ENCODE data around the gene NUPR1.
"Not testable (repeated sequence)": the region's sequence is repeated elsewhere in the genome, so short reads cannot be mapped to it uniquely, and the experiment has no call there.

The NUPR1 gene, protein sequence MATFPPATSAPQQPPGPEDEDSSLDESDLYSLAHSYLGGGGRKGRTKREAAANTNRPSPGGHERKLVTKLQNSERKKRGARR

DNA sequence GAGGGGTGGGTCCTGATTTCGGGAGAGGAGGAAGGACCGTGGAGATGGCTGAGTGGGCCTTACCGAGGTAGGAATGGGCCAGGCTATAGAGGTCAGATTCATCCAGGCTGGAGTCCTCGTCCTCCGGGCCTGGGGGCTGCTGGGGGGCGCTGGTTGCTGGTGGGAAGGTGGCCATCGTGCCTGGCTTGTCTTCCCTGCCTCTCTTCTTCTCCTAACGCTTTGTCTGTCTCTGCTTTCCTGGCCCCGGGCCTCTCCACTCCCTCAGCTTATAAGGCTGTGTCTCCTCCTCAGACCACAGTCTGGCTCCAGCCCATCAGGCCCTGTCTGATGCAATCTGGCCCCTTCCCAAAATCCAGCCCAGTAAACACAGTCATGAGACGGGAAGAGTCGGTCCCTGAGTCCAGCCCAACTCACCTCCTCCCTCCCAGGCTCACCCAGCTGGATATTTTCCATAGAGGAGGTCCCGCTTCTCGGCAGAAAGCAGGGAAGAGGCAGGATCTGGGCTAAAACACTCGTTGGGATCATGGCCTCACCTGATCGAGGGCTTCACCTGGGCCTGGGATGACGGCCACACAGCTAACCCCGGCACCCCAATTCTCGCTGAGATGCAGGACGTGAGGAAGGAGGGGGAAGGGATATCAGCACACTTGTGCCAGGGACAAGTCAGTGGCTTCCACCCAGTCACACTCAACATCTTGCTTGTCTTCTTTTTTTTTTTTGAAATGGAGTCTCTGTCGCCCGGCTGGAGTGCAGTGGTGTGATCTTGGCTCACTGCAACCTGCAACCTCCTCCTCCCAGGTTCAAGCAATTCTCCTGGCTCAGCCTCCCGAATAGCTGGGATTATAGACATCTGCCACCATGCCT, at the start of gene NUPR1:
NUPR1 (minus strand) TSS at position 242 of the 864 bp plus-strand sequence; CDS start at position 175, 67 bp downstream.
- no peak for DNase-seq

DNA sequence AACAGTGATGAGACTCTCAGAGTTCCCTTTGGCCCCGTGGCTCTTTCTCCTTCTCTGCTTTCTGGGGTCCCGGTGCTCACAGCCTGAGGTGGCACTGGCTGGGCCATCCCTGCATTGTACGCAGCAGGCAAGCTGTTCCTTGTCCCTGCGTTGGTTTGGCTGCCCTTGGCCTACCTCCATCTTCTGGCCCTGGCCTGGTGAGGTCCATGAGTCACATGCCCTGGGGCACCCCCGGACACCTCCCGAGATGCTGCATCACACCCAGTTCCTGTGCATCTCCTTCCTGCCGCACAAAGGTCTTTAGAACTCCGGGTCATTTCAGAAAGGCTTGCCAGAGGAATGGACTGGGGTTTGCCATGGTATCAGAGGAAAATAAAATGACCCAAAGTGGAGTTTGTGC, 48.6 kb upstream of the NUPR1 start:
- DNase-seq: no peak

DNA sequence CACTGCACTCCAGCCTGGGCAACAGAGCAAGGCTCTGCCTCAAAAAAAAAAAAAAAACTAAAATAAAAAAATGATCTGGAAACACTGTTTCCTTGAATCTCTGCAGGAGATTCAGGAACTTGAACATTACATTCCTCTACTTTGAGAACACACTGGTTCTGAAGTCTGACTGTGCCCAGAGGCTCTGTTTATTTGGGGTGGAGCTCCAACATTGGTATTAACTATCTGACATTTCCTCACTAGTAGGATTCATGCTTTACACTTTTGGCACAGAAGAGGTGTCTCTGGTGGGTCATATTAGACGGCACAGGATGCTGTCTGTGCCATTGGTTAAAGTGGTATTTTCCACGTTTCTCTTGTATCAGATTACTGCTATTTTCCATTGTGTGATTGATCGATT, 47.7 kb upstream of the NUPR1 start:
- DNase-seq: no peak

DNA sequence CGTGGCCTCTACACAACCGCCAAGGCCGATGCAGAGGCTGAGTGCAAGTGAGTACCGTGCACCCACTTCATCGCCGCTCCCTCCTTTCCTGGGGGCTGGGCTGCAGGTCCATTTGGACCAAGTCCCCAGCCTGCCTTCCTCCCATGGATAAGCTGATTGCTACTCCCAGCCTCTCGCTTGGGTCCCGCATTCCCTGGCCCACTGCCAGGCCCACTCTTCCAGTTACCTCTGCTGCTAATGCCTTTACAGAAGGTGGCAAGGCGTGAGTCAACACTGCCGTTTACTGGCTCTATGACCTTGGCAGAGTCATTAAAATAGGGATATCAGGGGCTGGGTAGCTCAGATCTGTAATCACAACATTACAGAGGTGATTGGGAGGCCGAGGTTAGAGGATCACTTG, 46.9 kb upstream of the NUPR1 start:
- DNase-seq: no peak

DNA sequence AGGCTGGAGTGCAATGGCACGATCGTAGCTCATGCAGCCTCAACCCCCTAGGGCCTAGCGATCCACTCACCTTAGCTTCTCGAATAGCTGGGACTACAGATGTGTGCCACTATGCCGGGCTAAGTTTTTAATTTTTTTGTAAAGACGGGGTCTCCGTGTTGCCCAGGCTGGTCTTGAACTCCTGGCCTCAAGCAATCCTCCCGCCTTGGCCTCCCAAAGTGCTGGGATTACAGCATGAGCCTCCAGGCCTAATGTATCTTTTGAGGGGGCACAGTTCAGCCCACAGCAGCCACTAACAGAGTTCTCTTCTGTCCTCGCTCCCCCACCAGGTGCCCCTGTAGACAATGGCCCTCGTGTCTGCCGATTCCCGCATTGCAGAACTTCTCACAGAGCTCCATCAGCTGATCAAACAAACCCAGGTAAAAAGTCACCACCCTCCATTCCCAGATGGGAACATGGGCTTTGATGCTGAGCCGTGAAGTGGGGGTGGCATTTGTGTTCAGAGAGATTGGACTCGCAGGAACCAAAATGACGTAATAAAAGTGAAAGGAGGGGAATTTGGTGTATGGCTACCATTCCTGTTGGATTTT, 42.0 kb upstream of the NUPR1 start:
- DNase-seq: no peak

DNA sequence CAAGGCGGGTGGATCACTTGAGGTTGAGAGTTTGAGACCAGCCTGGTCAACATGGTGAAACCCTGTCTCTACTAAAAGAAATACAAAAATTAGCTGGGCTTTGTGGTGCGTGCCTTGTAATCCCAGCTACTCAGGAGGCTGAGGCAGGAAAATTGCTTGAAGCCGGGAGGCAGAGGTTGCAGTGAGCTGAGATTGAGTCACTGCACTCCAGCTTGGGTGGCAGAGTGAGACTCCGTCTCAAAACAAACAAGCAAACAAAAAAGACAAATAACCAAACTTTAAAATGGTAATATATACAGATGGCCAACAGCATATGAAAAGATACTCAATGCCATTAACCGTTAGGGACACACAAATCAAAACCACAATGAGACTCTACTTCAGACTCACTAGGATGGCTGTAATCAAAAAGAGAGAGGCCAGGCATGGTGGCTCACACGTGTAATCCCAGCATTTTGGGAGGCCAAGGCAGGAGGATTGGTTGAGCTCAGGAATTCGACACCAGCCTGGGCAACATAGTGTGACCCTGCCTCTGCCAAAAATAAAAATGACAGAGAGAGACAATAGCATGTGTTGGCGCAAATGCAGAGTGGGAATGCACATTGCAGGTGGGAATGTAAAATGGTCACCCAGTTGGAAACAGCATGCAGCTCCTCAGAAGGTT, 36.8 kb upstream of the NUPR1 start:
- DNase-seq: no peak

DNA sequence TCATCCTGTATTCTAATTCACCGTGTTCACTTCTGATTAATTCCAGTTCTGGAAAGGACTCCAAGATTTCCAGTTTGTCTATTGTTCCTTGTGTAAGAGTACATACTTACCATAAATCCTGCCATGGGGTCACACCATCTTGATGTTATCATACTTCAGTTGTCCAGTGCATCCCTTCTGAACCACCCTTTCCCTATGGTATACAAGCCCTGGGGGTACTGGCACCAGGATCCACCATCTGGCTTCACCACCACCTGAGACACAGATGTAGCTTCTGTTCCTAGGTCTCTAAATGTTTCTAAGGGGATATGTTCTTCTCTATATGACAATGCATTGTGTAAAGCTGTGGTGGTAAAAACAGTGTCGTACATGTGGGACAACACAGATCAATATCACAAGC, 36.2 kb upstream of the NUPR1 start:
- DNase-seq: no peak

DNA sequence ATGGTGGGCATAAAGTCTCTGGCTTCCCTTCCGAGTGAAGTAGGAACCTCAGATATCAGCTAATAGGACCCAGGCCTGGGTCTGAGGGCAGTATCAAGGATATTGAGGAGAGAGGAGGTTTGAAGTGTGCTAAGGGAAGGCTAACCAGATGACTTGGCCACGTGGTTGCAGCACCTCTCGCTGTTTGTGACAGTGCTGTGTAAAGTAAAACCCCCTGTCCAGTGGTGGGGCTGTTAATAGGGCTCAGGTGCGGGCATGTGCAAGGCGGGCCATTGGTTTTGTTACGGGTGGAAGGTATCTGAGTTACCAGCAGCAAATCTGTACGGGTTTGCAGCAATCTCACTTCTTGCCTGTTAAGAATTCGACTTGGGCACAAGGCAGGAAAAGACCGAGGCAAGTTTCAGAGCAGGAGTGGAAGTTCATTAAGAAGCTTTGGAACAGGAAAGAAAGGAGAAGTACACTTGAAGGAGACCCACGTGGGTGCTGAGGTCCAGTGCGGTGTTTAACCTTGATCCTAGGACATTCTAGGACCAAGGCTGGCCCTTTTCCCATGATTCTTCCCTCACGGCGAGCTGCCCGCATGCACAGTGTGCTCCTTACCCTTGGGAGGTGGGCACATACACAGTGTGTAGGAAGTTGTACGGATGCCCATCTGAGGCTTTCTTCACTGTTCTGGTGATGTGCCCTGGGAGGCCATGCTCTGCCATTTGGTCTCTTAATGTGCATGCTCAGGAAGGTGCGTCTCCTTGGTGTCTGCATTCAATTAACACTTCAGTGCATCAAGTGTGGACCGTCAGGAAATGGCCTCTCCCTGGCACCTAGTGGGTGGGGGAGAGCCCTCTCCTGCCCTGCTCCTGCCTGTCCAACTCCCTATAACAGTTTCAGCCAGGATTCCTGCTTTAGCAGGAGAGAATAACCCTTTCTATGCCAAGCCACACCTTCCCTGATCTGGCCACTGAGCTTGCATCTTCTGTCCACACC, 35.3 kb upstream of the NUPR1 start:
- no peak for DNase-seq

DNA sequence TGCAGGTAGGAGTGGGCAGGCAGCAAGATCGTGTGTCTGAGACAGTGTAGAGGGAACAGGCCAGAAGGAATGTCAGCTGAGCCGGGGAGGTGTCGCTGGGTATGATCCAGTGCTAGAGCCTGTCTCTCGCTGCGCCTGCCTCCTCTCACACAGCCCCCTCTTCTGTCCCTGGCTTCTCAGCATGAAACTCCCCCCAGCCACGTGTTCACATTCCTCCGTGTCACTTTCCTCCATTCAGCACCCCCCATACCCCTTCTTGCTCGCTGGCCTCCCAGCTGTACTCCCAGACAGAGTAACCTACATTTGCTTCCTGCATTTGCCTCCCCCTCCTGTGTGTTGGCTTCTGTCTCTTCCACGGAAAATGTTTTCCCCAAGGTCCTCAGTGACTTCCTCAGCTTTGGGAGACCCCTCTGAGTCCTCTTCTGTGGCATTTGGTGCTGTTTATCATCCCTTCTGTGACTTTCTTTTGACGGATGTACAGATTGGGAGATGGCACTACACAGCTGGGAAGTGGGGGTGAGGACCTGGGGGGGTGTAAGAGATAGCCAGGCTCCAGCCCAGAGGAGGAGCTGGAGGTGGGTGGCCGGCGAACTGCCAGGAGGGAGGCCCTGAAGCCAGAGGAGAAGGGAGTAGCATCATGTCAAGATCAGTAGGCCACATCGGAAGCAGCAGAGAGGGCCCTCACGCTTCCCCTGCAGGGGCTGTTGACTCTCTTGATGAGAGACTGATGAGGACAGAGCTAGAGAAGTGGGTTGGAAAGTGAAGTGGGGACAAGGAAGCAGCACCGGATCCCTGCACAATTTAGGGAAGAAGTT, 34.1 kb upstream of the NUPR1 start:
- DNase-seq: no peak

DNA sequence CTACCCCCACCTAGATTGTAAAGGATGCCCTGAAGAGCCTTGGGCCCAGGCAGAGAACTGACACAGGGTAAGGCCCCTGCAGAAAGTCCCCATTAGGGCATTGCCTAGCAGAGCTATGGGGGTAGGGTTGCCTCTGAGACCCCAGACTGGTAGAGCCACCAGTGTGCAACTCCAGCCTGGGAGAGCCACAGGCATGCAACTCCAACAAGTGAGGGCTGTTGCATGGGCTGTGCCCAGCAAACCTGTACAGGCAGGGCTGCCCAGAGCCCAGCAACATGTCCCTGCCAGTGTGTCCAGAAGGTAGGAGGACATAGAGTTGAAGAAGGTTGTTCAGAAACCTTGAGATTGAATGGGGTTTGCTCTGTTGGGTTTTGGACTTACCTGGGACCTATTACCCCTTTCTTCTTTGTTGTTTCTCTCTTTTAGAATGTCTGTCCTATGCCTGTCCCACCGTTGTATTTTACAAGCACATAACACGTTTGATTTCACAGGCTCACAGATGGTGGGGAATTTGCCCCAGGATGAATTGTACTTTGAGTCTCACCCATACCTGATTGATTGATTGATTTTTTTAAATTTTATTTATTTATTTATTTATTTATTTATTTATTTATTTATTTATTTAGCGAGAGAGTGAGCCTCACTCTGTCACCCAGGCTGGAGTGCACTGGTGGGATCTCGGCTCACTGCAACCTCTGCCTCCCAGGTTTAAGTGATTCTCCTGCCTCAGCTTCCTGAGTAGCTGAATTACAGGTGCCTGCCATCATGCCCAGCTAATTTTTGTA, 31.4 kb upstream of the NUPR1 start:
- no peak for DNase-seq

DNA sequence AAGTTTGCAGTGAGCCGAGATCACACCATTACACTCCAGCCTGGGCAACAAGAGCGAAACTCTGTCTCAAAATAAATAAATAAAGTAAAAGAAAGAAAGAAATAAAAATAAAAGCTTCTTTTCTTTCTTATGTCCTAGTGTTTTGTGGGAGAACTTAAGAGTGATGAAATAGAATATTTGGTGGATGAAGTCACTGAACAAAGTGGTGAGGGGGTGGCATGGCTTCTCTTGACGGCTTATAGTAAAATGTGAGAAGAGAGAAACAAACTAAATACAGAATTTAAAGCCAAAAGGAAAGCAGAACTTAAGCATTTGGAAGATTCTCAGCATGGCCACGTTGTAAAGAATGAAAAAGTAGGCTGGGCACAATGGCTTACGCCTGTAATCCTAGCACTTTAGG, 30.2 kb upstream of the NUPR1 start:
- DNase-seq: no peak

DNA sequence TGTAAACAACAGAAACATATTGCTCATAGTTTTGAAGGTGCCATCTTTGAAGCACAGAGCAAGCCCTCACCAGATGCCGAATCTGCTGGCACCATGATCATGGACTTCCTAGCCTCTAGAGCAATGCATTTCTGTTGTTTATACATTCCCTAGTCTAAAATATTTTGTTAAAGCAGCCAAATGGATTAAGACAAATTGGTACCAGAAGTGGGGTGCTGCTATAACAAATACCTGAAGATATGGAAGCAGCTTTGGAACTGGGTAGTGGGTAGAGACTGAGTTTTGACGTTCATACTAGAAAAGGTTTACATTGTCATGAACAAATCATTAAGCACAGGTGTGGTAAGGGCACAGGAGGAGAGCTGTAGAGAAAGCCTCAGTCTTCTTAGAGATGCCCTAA, 28.5 kb upstream of the NUPR1 start:
- DNase-seq: no peak

DNA sequence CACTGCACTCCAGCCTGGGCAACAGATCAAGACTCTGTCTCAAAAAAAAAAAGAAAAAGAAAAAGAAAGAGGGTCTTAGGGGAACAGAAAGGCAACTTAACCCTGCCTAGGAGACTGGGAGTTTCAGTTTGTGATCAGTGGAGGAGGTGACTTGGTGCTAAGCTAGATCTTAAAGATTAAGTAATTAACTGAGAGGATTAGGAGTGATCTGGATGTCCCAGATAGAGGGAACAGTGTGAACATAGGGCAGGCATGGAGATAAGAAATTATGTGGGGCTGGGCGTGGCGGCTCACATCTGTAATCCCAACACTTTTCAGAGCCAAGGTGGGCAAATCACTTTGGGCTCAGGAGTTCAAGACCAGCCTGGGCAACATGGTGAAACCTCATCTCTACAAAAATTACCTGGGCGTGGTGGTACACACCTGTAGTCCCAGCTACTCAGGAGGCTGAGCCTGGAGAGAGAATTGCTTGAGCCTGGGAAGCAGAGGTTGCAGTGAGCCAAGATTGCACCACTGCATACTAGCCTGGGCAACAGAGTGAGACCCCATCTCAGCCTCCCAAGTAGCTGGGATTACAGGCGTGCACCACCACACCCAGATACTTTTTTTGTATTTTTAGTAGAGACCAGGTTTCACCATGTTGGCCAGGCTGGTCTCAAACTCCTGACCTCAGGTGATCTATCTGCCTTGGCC, 27.6 kb upstream of the NUPR1 start:
- not testable (repeated sequence) for DNase-seq

DNA sequence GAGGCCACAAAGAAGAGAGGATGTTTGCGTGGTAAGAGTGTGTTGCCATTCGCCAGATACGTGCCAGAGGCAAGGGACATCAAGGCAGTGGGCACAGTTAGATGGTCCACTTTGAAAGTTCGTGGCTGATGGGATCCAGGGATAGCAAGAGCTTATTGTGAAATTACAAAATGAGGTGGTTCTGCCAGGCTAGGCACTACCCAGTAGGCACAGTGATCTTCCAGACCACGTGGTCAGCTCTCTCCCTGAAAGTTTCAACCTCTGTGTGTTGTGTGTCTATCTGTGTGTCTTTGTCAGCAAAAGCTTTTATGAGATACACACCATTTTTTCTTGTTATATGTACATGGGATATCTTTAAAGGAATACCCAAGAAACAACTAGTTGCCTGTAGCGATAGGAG, 24.4 kb upstream of the NUPR1 start:
- no peak for DNase-seq

DNA sequence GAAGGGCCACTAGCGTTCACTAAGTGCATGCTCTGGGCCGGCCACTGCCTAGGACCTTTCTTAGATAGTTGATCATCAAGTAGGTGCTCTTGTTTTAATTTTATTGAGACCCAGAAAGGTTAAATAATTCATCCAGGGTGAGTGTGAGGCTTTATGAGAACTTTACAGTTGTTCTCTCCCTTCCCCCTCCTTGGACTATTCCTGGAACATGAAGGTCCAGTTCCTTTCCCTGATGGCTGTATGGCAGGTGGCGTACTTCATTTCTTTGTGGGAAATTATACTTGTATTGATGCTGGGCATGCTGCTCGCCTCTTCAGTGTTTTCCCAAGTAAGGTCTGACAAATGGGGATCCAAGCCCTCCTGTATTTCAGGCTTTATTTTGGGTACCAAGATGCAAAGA, 23.4 kb upstream of the NUPR1 start:
- DNase-seq: no peak

DNA sequence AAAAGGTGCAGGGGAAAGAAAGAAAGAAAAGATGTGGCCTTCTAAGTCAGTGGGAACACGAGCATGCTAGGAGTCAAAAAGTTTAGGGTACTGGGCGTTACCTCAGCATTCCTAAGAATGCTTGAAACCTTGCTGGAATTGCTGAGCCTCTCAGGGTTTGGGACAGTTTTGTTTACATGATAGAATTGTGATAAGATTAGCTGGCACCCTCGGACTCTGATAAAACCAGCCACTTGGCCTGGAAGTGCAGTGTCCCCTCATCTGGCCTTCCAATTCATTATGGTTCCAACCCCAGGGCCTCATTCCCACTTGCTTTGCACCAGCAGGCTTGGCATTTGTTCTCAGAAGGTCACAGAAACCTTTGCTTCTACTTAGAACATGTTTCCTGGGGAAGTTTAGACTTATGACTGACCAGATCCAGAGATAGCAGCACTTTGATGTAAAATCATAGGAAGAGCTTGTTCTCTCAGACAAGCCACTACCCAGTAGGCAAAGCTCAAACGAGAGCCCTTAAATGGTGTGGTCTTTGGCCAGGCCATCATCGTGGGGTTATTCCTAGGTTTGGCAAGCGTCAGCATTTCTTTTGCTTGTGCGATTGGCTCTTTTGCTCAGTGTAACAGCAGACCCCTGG, 22.9 kb upstream of the NUPR1 start:
- DNase-seq: no peak

DNA sequence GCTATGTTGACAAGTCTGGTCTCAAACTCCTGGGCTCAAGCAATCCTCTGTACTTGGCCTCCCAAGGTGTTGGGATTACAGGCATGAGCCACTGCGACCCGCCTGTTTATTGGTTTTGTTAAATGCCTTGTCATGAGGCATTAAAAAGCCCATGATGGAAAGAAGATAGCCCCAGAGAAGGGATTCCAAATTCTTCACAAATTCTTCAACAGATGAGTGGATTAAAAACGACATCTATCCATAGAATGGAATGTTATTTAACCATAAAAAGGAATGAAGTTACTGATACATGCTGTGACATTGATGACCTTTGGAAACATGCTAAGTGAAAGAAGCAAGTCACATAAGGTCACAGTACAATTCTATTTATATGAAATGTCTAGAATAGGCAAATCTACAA, 19.7 kb upstream of the NUPR1 start:
- no peak for DNase-seq

DNA sequence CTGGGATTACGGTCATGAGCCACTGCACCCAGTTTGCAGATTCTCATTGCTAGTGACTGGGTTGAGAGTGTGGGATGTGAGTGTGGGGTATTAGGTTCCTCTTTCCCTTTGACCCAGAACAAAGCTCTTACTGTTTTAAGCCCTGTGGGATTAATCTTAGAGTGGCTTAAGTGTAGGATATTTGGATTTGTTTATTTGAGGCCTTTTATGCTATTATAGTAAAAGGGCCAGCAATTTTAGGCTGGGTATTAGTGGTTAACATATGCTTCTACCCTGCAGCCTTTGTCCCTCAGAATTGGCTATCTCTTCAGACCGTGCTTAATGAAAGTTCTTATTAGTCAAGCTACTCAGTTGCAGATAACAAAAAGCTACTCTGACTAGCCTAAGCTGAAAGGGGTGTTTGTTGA, 18.1 kb upstream of the NUPR1 start:
- no peak for DNase-seq

DNA sequence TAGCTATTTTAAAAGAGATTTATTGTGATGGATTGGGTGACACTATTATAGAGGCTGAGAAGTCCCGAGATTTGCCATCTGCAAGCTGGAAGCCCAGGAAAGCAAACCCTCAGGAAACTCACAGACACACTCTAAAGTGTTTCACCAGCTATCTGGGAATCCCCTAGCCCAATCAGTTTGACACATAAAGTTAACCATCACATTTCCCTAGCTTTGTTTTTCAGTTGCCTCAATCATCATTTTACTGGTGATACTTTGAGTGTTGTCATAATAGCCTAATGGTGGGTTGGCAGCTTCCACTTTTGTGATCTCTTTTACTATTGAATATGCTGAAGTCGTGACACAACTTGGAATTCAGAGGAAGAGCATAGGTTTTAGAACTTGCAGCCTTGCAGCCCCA, 16.8 kb upstream of the NUPR1 start:
- no peak for DNase-seq

Data from NCI-H510A treated with DMSO at 0.1 percent for 48 hours (cell line).